ENCODE data around the gene P4HA1. TPM values are rescaled to one million over a fixed set of nuclear protein-coding genes. Genes with fewer than 3 reads are reported as not detected.
"Not testable (repeated sequence)": the region's sequence is repeated elsewhere in the genome, so short reads cannot be mapped to it uniquely, and the experiment has no call there.

The P4HA1 gene
- polyA plus RNA-seq, 3 donors from 2014 or later = 16.9 to 26.5 (median 21.1) TPM

GRCh38 chr10:73112032-73112431 is 15.4 kb upstream of the P4HA1 start:
- not testable (repeated sequence) for H3K9me3 Mint-ChIP-seq; H3K27me3 Mint-ChIP-seq (ENCODE audit: low read depth in 3 of 3); H3K4me3 Mint-ChIP-seq; DNase-seq; H3K27ac Mint-ChIP-seq
- peaks cover 3 to 17% (median 9%) of the 10 kb centered on the region in 3 donors for H3K36me3 Mint-ChIP-seq
- H3K4me1 Mint-ChIP-seq = peaks cover 13 to 14% of the 10 kb centered on the region in 2 donors

GRCh38 chr10:73110345-73110849 is 13.7 kb upstream of the P4HA1 start, which contains the start of gene NUDT13:
TSS of gene NUDT13 (plus strand) at chr10:73110455. CDS start at chr10:73114366, 3,911 bp downstream.
- Mint-ChIP-seq H3K36me3 (peaks cover 8 to 20% (median 16%) of the 10 kb centered on the region in 3 donors), H3K27me3 (ENCODE audit: low read depth in 3 of 3) (peaks cover 0 to 4% (median 0%) of the 10 kb centered on the region in 3 donors), H3K9me3 (peaks cover 0 to 3% (median 0%) of the 10 kb centered on the region in 6 donors), H3K27ac (peak within 1 kb of the TSS; percentile 81 to 94 (median 91)), H3K4me3 (peak within 1 kb of the TSS; percentile 85 to 99 (median 90)), H3K4me1 (peaks cover 13 to 14% of the 10 kb centered on the region in 2 donors)
- DNase-seq = peak; percentile 29 to 49 (median 44)

- DNase-seq; H3K27me3 Mint-ChIP-seq (ENCODE audit: low read depth in 3 of 3); H3K9me3 Mint-ChIP-seq; H3K27ac Mint-ChIP-seq: not testable (repeated sequence)
- H3K4me1 Mint-ChIP-seq = peaks cover 13 to 14% of the 10 kb centered on the region in 2 donors
- H3K4me3 Mint-ChIP-seq = peak overlapping the region in 1 of 5 donors; percentile 38
- peaks cover 8 to 20% (median 16%) of the 10 kb centered on the region in 3 donors for H3K36me3 Mint-ChIP-seq
Measured at GRCh38 chr10:73109248-73109652, 12.6 kb upstream of the P4HA1 start.

GRCh38 chr10:73106301-73106700 is 9.6 kb upstream of the P4HA1 start:
- peaks cover 0 to 3% (median 0%) of the 10 kb centered on the region in 6 donors for H3K9me3 Mint-ChIP-seq
- H3K36me3 Mint-ChIP-seq = peaks cover 12 to 25% (median 19%) of the 10 kb centered on the region in 3 donors
- DNase-seq = no peak
- peaks cover 0 to 4% (median 0%) of the 10 kb centered on the region in 3 donors for H3K27me3 Mint-ChIP-seq (ENCODE audit: low read depth in 3 of 3)
- no peak overlapping the region for H3K4me3 Mint-ChIP-seq
- peaks cover 13% of the 10 kb centered on the region in 2 donors for H3K4me1 Mint-ChIP-seq
- no peak overlapping the region for H3K27ac Mint-ChIP-seq

- peak overlapping the region in 2 of 6 donors; percentile 21 to 32 for H3K27ac Mint-ChIP-seq
- H3K4me1 Mint-ChIP-seq = peaks cover 20 to 28% of the 10 kb centered on the region in 2 donors
- no peak for DNase-seq
- peaks cover 15 to 24% (median 23%) of the 10 kb centered on the region in 3 donors for H3K27me3 Mint-ChIP-seq (ENCODE audit: low read depth in 3 of 3)
- H3K36me3 Mint-ChIP-seq = peaks cover 4 to 8% (median 7%) of the 10 kb centered on the region in 3 donors
- H3K9me3 Mint-ChIP-seq = no peaks in the 10 kb centered on the region
- no peak overlapping the region for H3K4me3 Mint-ChIP-seq
Measured at GRCh38 chr10:73099141-73099540, 2.5 kb upstream of the P4HA1 start.

GRCh38 chr10:73097305-73097670 is 622 bp upstream of the P4HA1 start:
- peak overlapping the region; percentile 87 to 99 (median 90) for H3K4me3 Mint-ChIP-seq
- no peak for DNase-seq
- no peaks in the 10 kb centered on the region for H3K9me3 Mint-ChIP-seq
- peaks cover 4 to 8% (median 7%) of the 10 kb centered on the region in 3 donors for H3K36me3 Mint-ChIP-seq
- H3K27me3 Mint-ChIP-seq (ENCODE audit: low read depth in 3 of 3) = peaks cover 17 to 24% (median 23%) of the 10 kb centered on the region in 3 donors
- peaks cover 23 to 32% of the 10 kb centered on the region in 2 donors for H3K4me1 Mint-ChIP-seq
- peak overlapping the region; percentile 89 to 98 (median 96) for H3K27ac Mint-ChIP-seq

GRCh38 chr10:73096041-73096448 is 621 bp downstream of the P4HA1 start:
- Mint-ChIP-seq H3K27me3 (ENCODE audit: low read depth in 3 of 3) (peaks cover 17 to 24% (median 23%) of the 10 kb centered on the region in 3 donors), H3K27ac (peak overlapping the region; percentile 89 to 98 (median 96)), H3K36me3 (peaks cover 0 to 8% (median 4%) of the 10 kb centered on the region in 3 donors), H3K4me3 (peak overlapping the region; percentile 87 to 99 (median 90)), H3K9me3 (no peaks in the 10 kb centered on the region), H3K4me1 (peaks cover 23 to 32% of the 10 kb centered on the region in 2 donors)
- DNase-seq = peak; percentile 58 to 63 (median 63)

- Mint-ChIP-seq H3K4me1 (peaks cover 23 to 32% of the 10 kb centered on the region in 2 donors), H3K4me3 (peak overlapping the region; percentile 87 to 99 (median 90)), H3K27me3 (ENCODE audit: low read depth in 3 of 3) (peaks cover 17 to 24% (median 23%) of the 10 kb centered on the region in 3 donors), H3K27ac (peak overlapping the region; percentile 89 to 98 (median 96)), H3K36me3 (peaks cover 0 to 8% (median 4%) of the 10 kb centered on the region in 3 donors), H3K9me3 (no peaks in the 10 kb centered on the region)
- peak; percentile 13 to 20 (median 13) for DNase-seq
Measured at GRCh38 chr10:73095481-73096021, 1.1 kb downstream of the P4HA1 start.

- Mint-ChIP-seq H3K4me3 (peak overlapping the region; percentile 87 to 99 (median 90)), H3K27me3 (ENCODE audit: low read depth in 3 of 3) (peaks cover 17 to 24% (median 23%) of the 10 kb centered on the region in 3 donors), H3K4me1 (peaks cover 23 to 32% of the 10 kb centered on the region in 2 donors), H3K27ac (peak overlapping the region; percentile 89 to 98 (median 96)), H3K9me3 (no peaks in the 10 kb centered on the region), H3K36me3 (peaks cover 0 to 5% (median under 1%) of the 10 kb centered on the region in 3 donors)
- DNase-seq = no peak
Measured at GRCh38 chr10:73094986-73095480, 1.6 kb downstream of the P4HA1 start.

GRCh38 chr10:73093922-73094850 is 2.5 kb downstream of the P4HA1 start:
- H3K4me3 Mint-ChIP-seq = peak overlapping the region in 3 of 5 donors; percentile 47 to 90 (median 90)
- H3K36me3 Mint-ChIP-seq = peaks cover 0 to 5% (median 0%) of the 10 kb centered on the region in 3 donors

GRCh38 chr10:73092830-73093229 is 3.8 kb downstream of the P4HA1 start:
- peaks cover 0 to 5% (median 0%) of the 10 kb centered on the region in 3 donors for H3K36me3 Mint-ChIP-seq
- DNase-seq = no peak
- H3K27ac Mint-ChIP-seq = no peak overlapping the region
- H3K4me3 Mint-ChIP-seq = peak overlapping the region in 1 of 5 donors; percentile 11
- peaks cover 17 to 24% (median 23%) of the 10 kb centered on the region in 3 donors for H3K27me3 Mint-ChIP-seq (ENCODE audit: low read depth in 3 of 3)
- H3K4me1 Mint-ChIP-seq = peaks cover 23 to 41% of the 10 kb centered on the region in 2 donors
- H3K9me3 Mint-ChIP-seq = no peaks in the 10 kb centered on the region

More at GRCh38 chr10:73093922-73094850, 2.5 kb downstream of the P4HA1 start:
- H3K27ac Mint-ChIP-seq = peak overlapping the region in 2 of 6 donors; percentile 22 to 89
- H3K4me1 Mint-ChIP-seq = peaks cover 23 to 32% of the 10 kb centered on the region in 2 donors
- peaks cover 17 to 24% (median 23%) of the 10 kb centered on the region in 3 donors for H3K27me3 Mint-ChIP-seq (ENCODE audit: low read depth in 3 of 3)
- DNase-seq = no peak
- no peaks in the 10 kb centered on the region for H3K9me3 Mint-ChIP-seq

- Mint-ChIP-seq H3K9me3 (no peaks in the 10 kb centered on the region), H3K27ac (peak overlapping the region in 1 of 6 donors; percentile 13), H3K4me1 (peaks cover 3 to 13% of the 10 kb centered on the region in 2 donors), H3K36me3 (peaks cover 0 to 5% (median 0%) of the 10 kb centered on the region in 3 donors), H3K27me3 (ENCODE audit: low read depth in 3 of 3) (no peaks in the 10 kb centered on the region), H3K4me3 (no peak overlapping the region)
- DNase-seq = no peak
Measured at GRCh38 chr10:73088304-73088703, 8.4 kb downstream of the P4HA1 start.

- no peaks in the 10 kb centered on the region for H3K9me3 Mint-ChIP-seq
Measured at GRCh38 chr10:73086816-73087215, 9.8 kb downstream of the P4HA1 start.

More at GRCh38 chr10:73086816-73087215, 9.8 kb downstream of the P4HA1 start:
- Mint-ChIP-seq H3K27me3 (ENCODE audit: low read depth in 3 of 3) (no peaks in the 10 kb centered on the region), H3K27ac (no peak overlapping the region), H3K4me1 (peaks cover 3 to 13% of the 10 kb centered on the region in 2 donors), H3K4me3 (no peak overlapping the region), H3K36me3 (peaks cover 0 to 3% (median 0%) of the 10 kb centered on the region in 3 donors)
- no peak for DNase-seq
